Spinal cord (tissue), 10 donors: ENCODE results near the gene HSF4. TPM values are rescaled to one million over a fixed set of nuclear protein-coding genes. Genes with fewer than 3 reads are reported as not detected.

Experiments
- DNase-seq, 6 donors: peaks; one replicate each; pipeline versions ENCODE4 v3.0.0 to v3.0.0-alpha.2; 2013 to 2015; ENCODE audit warnings: low spot score in 6 of 6, low read depth in 4 of 6
- H3K27ac ChIP-seq: one replicate; pipeline ENCODE4 v1.5.1; 2013; ENCODE audit warnings: low read depth, low read length, control low read depth
- H3K27me3 ChIP-seq: one replicate; pipeline ENCODE4 v1.6.1; 2013; ENCODE audit warnings: low read length; ENCODE audit not compliant: control insufficient read depth, insufficient read depth
- H3K36me3 ChIP-seq: one replicate; pipeline ENCODE4 v1.6.1; 2013; ENCODE audit warnings: low read length; ENCODE audit not compliant: control insufficient read depth, insufficient read depth
- H3K4me1 ChIP-seq: one replicate; pipeline ENCODE4 v1.6.1; 2013; ENCODE audit warnings: low read length; ENCODE audit not compliant: control insufficient read depth, insufficient read depth
- H3K4me3 ChIP-seq: one replicate; pipeline ENCODE4 v1.5.1; 2013; ENCODE audit warnings: low read depth, low read length, control low read depth
- H3K9me3 ChIP-seq: one replicate; pipeline ENCODE4 v1.6.1; 2013; ENCODE audit warnings: low read length; ENCODE audit not compliant: control insufficient read depth, insufficient read depth
- WGBS: methylation state at CpG from one replicate; pipeline ENCODE4 v1.1.5; 2013; ENCODE audit warnings: missing lambda C conversion rate; ENCODE audit not compliant: insufficient coverage; 5-methylcytosine and 5-hydroxymethylcytosine counted together
- polyA plus RNA-seq, 2 donors: library from polyadenylated mRNA; unstranded; fragments of 120-200 nt; gene quantifications; one replicate each; pipeline ENCODE4 v1.2.1, GENCODE V29; 2013; ENCODE audit not compliant: insufficient read length in 2 of 2
- total RNA-seq, 2 donors: library from RNA; depleted of rRNA in 1 of 2; stranded (reverse); fragments of 120-200 nt in 1 of 2; fragments of >200 nt in 1 of 2; gene quantifications; one replicate each; pipeline versions ENCODE4 v1.2.3 to v1.2.4, GENCODE V29; 2013 to 2014
- donor health status: healthy.

Gene HSF4
- total and polyA plus RNA-seq, 4 donors, result 14.0 to 55.0 (median 41.5) TPM

GRCh38 chr16:67156143-67156844, 8.3 kb upstream of the HSF4 start:
- H3K9me3 ChIP-seq, result no peaks in the 10 kb centered on the region
- H3K4me3 ChIP-seq, result no peak overlapping the region
- DNase-seq, result no peak
- peaks cover 85% of the 10 kb centered on the region for H3K27me3 ChIP-seq
- no peaks in the 10 kb centered on the region for H3K36me3 ChIP-seq
- WGBS, result 33% methylated on average over 14 of the region's 15 CpGs
- H3K4me1 ChIP-seq, result peaks cover 47% of the 10 kb centered on the region
- no peak overlapping the region for H3K27ac ChIP-seq

- H3K9me3 ChIP-seq, result no peaks in the 10 kb centered on the region
- no peaks in the 10 kb centered on the region for H3K36me3 ChIP-seq
- H3K27me3 ChIP-seq, result peaks cover 88% of the 10 kb centered on the region
- H3K4me3 ChIP-seq, result no peak overlapping the region
- H3K27ac ChIP-seq, result no peak overlapping the region
- peaks cover 50% of the 10 kb centered on the region for H3K4me1 ChIP-seq
- 38% methylated on average over 7 of the region's 7 CpGs for WGBS
- no peak for DNase-seq
These were observed 7.3 kb upstream of the HSF4 start for GRCh38 chr16:67157106-67157748.

GRCh38 chr16:67157892-67158635, 6.5 kb upstream of the HSF4 start:
- no peaks in the 10 kb centered on the region for H3K9me3 ChIP-seq
- 46% methylated on average over 2 of the region's 7 CpGs for WGBS
- no peak overlapping the region for H3K27ac ChIP-seq
- no peak for DNase-seq
- H3K36me3 ChIP-seq, result no peaks in the 10 kb centered on the region
- peaks cover 94% of the 10 kb centered on the region for H3K27me3 ChIP-seq
- no peak overlapping the region for H3K4me3 ChIP-seq
- H3K4me1 ChIP-seq, result peaks cover 57% of the 10 kb centered on the region

GRCh38 chr16:67158637-67159600, 5.6 kb upstream of the HSF4 start:
- Histone ChIP-seq H3K4me1 (peaks cover 62% of the 10 kb centered on the region), H3K9me3 (no peaks in the 10 kb centered on the region), H3K27me3 (peaks cover 94% of the 10 kb centered on the region), H3K4me3 (peak overlapping the region; percentile 60), H3K27ac (no peak overlapping the region), H3K36me3 (no peaks in the 10 kb centered on the region)
- WGBS, result 1% methylated on average over 30 of the region's 34 CpGs
- no peak for DNase-seq

- no peak for DNase-seq
- 7% methylated on average over 24 of the region's 25 CpGs for WGBS
These were observed 2.9 kb upstream of the HSF4 start for GRCh38 chr16:67161595-67162058.

GRCh38 chr16:67162506-67163163, 1.9 kb upstream of the HSF4 start:
- 2% methylated on average over 43 of the region's 44 CpGs for WGBS
- peaks cover 92% of the 10 kb centered on the region for H3K27me3 ChIP-seq
- H3K27ac ChIP-seq, result no peak overlapping the region
- peak overlapping the region; percentile 16 for H3K4me3 ChIP-seq
- no peaks in the 10 kb centered on the region for H3K9me3 ChIP-seq
- DNase-seq, result no peak
- peaks cover 11% of the 10 kb centered on the region for H3K36me3 ChIP-seq
- H3K4me1 ChIP-seq, result peaks cover 59% of the 10 kb centered on the region

More at GRCh38 chr16:67161595-67162058, 2.9 kb upstream of the HSF4 start:
- Histone ChIP-seq H3K4me1 (peaks cover 59% of the 10 kb centered on the region), H3K4me3 (no peak overlapping the region), H3K27ac (no peak overlapping the region), H3K9me3 (no peaks in the 10 kb centered on the region), H3K27me3 (peaks cover 92% of the 10 kb centered on the region), H3K36me3 (peaks cover under 1% of the 10 kb centered on the region)

GRCh38 chr16:67163164-67163998, 1.2 kb upstream of the HSF4 start:
- Histone ChIP-seq H3K27me3 (peaks cover 93% of the 10 kb centered on the region), H3K27ac (no peak overlapping the region), H3K4me1 (peaks cover 59% of the 10 kb centered on the region), H3K4me3 (peak overlapping the region; percentile 33), H3K9me3 (no peaks in the 10 kb centered on the region), H3K36me3 (peaks cover 13% of the 10 kb centered on the region)
- WGBS, result under 1% methylated on average over 96 of the region's 99 CpGs
- peak in 4 of 6 donors; percentile 76 to 98 (median 86) for DNase-seq

GRCh38 chr16:67163999-67164558, 466 bp upstream of the HSF4 start:
- no peak overlapping the region for H3K27ac ChIP-seq
- H3K4me3 ChIP-seq, result peak overlapping the region; percentile 33
- H3K4me1 ChIP-seq, result peaks cover 60% of the 10 kb centered on the region
- peaks cover 93% of the 10 kb centered on the region for H3K27me3 ChIP-seq
- no peak for DNase-seq
- WGBS, result 0% methylated on average over 25 of the region's 34 CpGs
- peaks cover 13% of the 10 kb centered on the region for H3K36me3 ChIP-seq
- no peaks in the 10 kb centered on the region for H3K9me3 ChIP-seq
